Mucosa of rectum (tissue), 2 donors: ENCODE measurements around the gene PAK4.
A peak's percentile ranks its signal among the peaks of the same experiment; 100 is the strongest.

Experiments
- H3K27ac ChIP-seq, 2 donors: one replicate each; pipeline ENCODE4 v1.7.0; 2013; ENCODE audit warnings: inconsistent platforms in 2 of 2, low read depth in 2 of 2, low read length in 2 of 2
- H3K27me3 ChIP-seq, 2 donors: one replicate each; pipeline ENCODE4 v1.7.0; 2013; ENCODE audit warnings: low read length in 2 of 2; ENCODE audit not compliant: control insufficient read depth in 2 of 2, insufficient read depth in 2 of 2
- H3K36me3 ChIP-seq, 2 donors: one replicate each; pipeline ENCODE4 v1.7.0; 2013; ENCODE audit warnings: low read length in 2 of 2; ENCODE audit not compliant: control insufficient read depth in 2 of 2, insufficient read depth in 2 of 2
- H3K4me1 ChIP-seq, 2 donors: one replicate each; pipeline ENCODE4 v1.7.0; 2013; ENCODE audit warnings: low read length in 2 of 2, mild to moderate bottlenecking in 1 of 2; ENCODE audit not compliant: control insufficient read depth in 2 of 2, insufficient read depth in 2 of 2
- H3K4me3 ChIP-seq, 2 donors: one replicate each; pipeline ENCODE4 v1.7.0; 2013; ENCODE audit warnings: low read length in 2 of 2
- H3K9ac ChIP-seq, 2 donors: one replicate each; pipeline ENCODE4 v1.7.0; 2013; ENCODE audit warnings: low read length in 2 of 2, low read depth in 1 of 2, mild to moderate bottlenecking in 1 of 2
- H3K9me3 ChIP-seq, 2 donors: one replicate each; pipeline ENCODE4 v1.7.0; 2013; ENCODE audit warnings: low read length in 2 of 2; ENCODE audit not compliant: control insufficient read depth in 2 of 2
- donor health status: healthy.
- donor health status: Normal muscosa, but diverticular disease.

The PAK4 gene

DNA sequence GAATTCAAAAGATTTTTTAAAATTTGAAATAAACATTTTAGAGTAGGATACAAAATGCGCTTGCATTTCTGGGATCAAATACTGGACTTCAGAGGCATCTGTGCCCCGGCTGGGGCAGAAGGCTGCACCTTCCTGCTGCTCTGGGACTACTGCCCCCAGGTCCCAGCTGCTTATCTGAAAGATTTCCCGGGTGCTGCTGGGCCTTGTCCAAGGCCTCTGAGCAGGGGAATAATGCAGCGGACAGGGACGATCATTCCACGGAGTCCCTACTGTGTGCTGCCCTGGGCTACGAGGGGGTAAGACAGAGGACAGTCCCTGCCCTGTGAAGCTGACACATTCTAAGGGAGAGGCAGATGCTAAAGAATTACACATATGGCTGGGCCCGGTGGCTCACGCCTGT is 38.0 kb downstream of the PAK4 start:
- no peaks in the 10 kb centered on the region for H3K27me3 ChIP-seq
- no peaks in the 10 kb centered on the region for H3K9me3 ChIP-seq
- no peak overlapping the region for H3K27ac ChIP-seq
- no peak overlapping the region for H3K9ac ChIP-seq
- H3K4me1 ChIP-seq: peaks cover 12 to 20% of the 10 kb centered on the region in 2 donors
- peaks cover 0 to 5% of the 10 kb centered on the region in 2 donors for H3K36me3 ChIP-seq
- no peak overlapping the region for H3K4me3 ChIP-seq

- Histone ChIP-seq H3K36me3 (peaks cover 0 to 3% of the 10 kb centered on the region in 2 donors), H3K9me3 (no peaks in the 10 kb centered on the region), H3K27me3 (no peaks in the 10 kb centered on the region), H3K9ac (no peak overlapping the region), H3K27ac (no peak overlapping the region), H3K4me1 (peaks cover 12 to 20% of the 10 kb centered on the region in 2 donors), H3K4me3 (no peak overlapping the region)
Observed at GRCh38 chr19:39164289-39164688, 38.7 kb downstream of the PAK4 start.

- H3K4me3 ChIP-seq: no peak overlapping the region
- no peaks in the 10 kb centered on the region for H3K9me3 ChIP-seq
- H3K9ac ChIP-seq: no peak overlapping the region
- H3K27ac ChIP-seq: no peak overlapping the region
- H3K27me3 ChIP-seq: no peaks in the 10 kb centered on the region
- peaks cover 10% of the 10 kb centered on the region in 2 donors for H3K36me3 ChIP-seq
- H3K4me1 ChIP-seq: peaks cover 12 to 20% of the 10 kb centered on the region in 2 donors
Observed at GRCh38 chr19:39165857-39166256, 40.3 kb downstream of the PAK4 start.

GRCh38 chr19:39166571-39167391 is 41.2 kb downstream of the PAK4 start:
- H3K27me3 ChIP-seq: no peaks in the 10 kb centered on the region
- peak overlapping the region in 1 of 2 donors; percentile 37 for H3K9ac ChIP-seq
- H3K4me1 ChIP-seq: peaks cover 12 to 20% of the 10 kb centered on the region in 2 donors
- H3K4me3 ChIP-seq: no peak overlapping the region
- H3K27ac ChIP-seq: peak overlapping the region in 1 of 2 donors; percentile 55
- H3K36me3 ChIP-seq: peaks cover 15% of the 10 kb centered on the region in 2 donors
- no peaks in the 10 kb centered on the region for H3K9me3 ChIP-seq

- Histone ChIP-seq H3K4me3 (no peak overlapping the region), H3K27ac (peak overlapping the region in 1 of 2 donors; percentile 55), H3K9ac (no peak overlapping the region), H3K27me3 (no peaks in the 10 kb centered on the region), H3K9me3 (no peaks in the 10 kb centered on the region), H3K36me3 (peaks cover 17 to 19% of the 10 kb centered on the region in 2 donors), H3K4me1 (peaks cover 12 to 20% of the 10 kb centered on the region in 2 donors)
Observed at GRCh38 chr19:39167461-39168257, 42.1 kb downstream of the PAK4 start.

DNA sequence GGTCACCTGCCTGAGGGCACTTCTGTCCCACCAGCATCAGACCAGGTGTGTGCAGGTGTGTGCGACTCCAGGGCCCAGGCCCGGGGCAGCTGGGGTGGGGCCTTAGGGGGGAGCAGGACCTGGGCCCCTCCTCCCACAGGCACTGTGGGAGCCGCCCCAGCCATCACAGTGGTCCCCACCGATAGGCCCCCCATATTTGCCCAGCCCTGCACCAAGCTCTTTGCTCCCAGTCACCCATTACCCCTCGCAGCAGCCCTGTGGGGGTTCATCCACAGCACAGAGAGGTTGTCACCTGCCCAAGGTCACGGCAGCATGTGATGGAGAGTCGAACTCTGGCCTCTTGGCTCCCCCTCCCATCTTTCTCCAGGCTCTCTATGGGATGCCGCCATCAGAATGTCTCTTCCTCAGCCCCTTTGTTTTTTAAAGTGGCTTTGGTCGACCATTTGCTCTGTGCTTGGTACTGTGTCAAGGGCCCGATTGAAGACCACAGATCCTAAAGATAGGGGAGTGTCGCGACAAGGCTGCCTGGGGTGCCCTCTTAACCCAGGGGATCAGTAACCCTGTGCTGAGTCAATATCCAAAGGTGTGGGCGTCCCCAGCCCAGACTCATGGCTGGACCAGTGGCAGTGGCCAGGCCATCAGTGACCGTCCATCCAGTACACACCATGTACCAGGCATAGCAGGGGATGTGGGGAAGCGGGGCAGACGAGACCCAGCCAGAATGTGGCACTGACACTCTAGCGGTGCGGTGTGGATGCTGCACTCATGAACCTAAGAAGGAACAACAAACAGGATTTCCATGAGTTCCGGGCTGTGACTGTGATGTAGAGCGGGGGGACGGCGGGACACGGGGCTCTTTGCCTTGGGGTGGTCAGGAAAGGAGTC is 42.9 kb downstream of the PAK4 start:
- Histone ChIP-seq H3K4me1 (peaks cover 12 to 20% of the 10 kb centered on the region in 2 donors), H3K27ac (no peak overlapping the region), H3K9ac (no peak overlapping the region), H3K36me3 (peaks cover 19 to 20% of the 10 kb centered on the region in 2 donors), H3K9me3 (no peaks in the 10 kb centered on the region), H3K4me3 (no peak overlapping the region), H3K27me3 (no peaks in the 10 kb centered on the region)

- H3K4me1 ChIP-seq: peaks cover 12 to 20% of the 10 kb centered on the region in 2 donors
- peaks cover 22 to 25% of the 10 kb centered on the region in 2 donors for H3K36me3 ChIP-seq
- H3K27ac ChIP-seq: no peak overlapping the region
- no peak overlapping the region for H3K9ac ChIP-seq
- no peaks in the 10 kb centered on the region for H3K9me3 ChIP-seq
- H3K4me3 ChIP-seq: no peak overlapping the region
- H3K27me3 ChIP-seq: no peaks in the 10 kb centered on the region
Observed at GRCh38 chr19:39169143-39169810, 43.7 kb downstream of the PAK4 start.

DNA sequence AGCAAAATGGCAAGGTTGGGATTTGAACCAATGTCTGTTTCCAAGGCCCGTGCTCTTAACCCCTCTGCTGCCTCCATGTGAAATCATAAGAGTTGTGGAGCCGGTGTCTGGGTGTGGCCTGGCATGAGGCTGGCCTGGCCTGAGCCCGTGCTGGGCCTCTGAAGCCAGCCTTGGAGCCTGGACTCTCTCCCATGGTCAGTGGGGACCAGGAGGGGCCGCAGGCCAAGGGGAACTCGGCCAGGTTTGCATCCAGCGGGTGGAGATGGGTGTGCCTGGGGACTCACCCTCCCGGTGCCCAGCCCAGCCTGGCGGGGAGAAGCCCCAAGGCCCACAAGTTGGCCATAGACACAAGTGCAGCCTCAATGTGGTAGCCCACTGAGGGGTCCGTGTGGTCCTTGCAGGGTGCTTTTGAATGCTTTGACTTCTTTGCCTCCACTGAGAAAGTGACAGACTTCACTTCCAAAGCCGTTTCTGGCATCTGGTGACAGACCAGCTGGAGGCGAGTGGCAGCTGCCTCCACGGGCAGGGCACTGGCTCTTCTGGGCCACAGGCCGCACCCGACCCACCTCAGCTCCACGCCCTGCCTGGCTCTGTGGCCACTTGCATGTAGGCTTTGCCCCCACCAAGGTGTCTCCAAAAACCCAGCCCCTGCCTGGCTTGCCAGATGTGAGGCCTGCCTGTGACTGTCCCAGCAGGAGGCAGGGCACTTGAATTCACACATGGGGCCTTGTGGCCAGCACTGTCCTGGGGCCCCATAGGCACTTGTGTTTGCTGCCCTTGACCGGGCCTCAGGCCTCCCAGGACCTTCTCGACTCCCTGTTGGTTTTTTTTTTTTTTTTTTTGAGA is 45.0 kb downstream of the PAK4 start:
- H3K27ac ChIP-seq: no peak overlapping the region
- H3K4me3 ChIP-seq: no peak overlapping the region
- no peaks in the 10 kb centered on the region for H3K9me3 ChIP-seq
- peaks cover 30 to 32% of the 10 kb centered on the region in 2 donors for H3K36me3 ChIP-seq
- H3K27me3 ChIP-seq: no peaks in the 10 kb centered on the region
- H3K4me1 ChIP-seq: peaks cover 12 to 19% of the 10 kb centered on the region in 2 donors
- H3K9ac ChIP-seq: no peak overlapping the region
